Stimulated activated effector memory CD8-positive, alpha-beta T cell treated with anti-CD3 and anti-CD28 coated beads, Interleukin-12 subunit alpha, Interleukin-12 subunit beta, amount 100 ng/mL, for 72 hours (primary cell): ENCODE measurements around the gene DCAF7.

Source experiments
- ATAC-seq: fragments of 150-1000 bp; cut with Tn5 transposase; 2 replicates; pipeline ENCODE4 v1.10.0; 2021
- DNase-seq, 2 donors: peaks; one replicate each; pipeline ENCODE4 v3.0.0; 2021 to 2022; ENCODE audit warnings: low spot score in 2 of 2
- H3K27ac Mint-ChIP-seq: one replicate; pipeline ENCODE4 v1.8.0; 2022; ENCODE audit warnings: mild to moderate bottlenecking, mixed read lengths
- H3K36me3 Mint-ChIP-seq: one replicate; pipeline ENCODE4 v1.8.0; 2022; ENCODE audit warnings: mild to moderate bottlenecking, mixed read lengths
- H3K4me1 Mint-ChIP-seq: one replicate; pipeline ENCODE4 v1.8.0; 2022; ENCODE audit warnings: mixed read lengths
- H3K4me3 Mint-ChIP-seq: one replicate; pipeline ENCODE4 v1.8.0; 2022; ENCODE audit warnings: mild to moderate bottlenecking, mixed read lengths
- H3K9me3 Mint-ChIP-seq: one replicate; pipeline ENCODE4 v1.8.0; 2022; ENCODE audit warnings: mixed read lengths

DCAF7 gene

DNA sequence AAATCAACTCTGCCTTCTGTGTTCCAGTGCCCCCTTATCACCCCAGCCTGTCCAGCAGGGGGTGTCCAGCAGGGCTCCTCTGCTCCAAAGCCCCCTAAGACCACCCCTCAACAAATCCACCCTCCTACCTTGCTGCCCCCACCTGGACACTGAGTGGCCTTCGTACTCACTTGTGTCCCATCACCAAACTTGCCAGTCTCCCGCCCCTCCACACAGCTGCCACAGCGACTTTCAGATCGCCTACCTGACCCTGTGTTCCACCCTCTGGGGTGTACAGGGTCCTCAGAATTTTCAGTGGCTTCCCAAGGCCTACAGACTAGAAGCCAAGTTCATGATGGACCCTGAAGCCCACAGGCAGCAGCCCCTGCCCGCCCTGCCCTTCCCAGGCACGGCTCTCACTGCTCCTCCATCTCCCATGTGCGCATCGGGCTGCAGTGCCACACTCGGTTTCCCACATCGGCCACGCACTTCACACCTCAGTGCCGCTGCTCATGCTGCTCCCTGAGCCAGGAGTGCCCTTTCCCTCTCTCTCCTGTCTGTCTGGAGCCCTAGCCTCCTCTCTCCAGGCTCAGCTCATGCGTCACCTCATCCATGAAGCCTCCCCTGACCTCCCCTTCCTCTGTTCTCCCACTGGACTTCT lies 15.3 kb upstream of the DCAF7 start:
- H3K27ac Mint-ChIP-seq, result no peak overlapping the region
- DNase-seq, result no peak
- peaks cover 21% of the 10 kb centered on the region for H3K4me1 Mint-ChIP-seq
- H3K9me3 Mint-ChIP-seq, result no peaks in the 10 kb centered on the region
- no peaks in the 10 kb centered on the region for H3K36me3 Mint-ChIP-seq
- ATAC-seq, result no peak
- H3K4me3 Mint-ChIP-seq, result no peak overlapping the region

DNA sequence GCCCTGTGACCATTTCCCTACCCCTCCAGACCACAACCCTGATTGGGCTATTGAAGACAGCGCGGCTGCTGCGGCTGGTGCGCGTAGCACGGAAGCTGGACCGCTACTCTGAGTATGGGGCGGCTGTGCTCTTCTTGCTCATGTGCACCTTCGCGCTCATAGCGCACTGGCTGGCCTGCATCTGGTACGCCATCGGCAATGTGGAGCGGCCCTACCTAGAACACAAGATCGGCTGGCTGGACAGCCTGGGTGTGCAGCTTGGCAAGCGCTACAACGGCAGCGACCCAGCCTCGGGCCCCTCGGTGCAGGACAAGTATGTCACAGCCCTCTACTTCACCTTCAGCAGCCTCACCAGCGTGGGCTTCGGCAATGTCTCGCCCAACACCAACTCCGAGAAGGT lies 14.6 kb upstream of the DCAF7 start:
- ATAC-seq, result no peak
- peaks cover 21% of the 10 kb centered on the region for H3K4me1 Mint-ChIP-seq
- H3K4me3 Mint-ChIP-seq, result no peak overlapping the region
- no peaks in the 10 kb centered on the region for H3K9me3 Mint-ChIP-seq
- no peak overlapping the region for H3K27ac Mint-ChIP-seq
- DNase-seq, result no peak
- H3K36me3 Mint-ChIP-seq, result no peaks in the 10 kb centered on the region

GRCh38 chr17:63537001-63537400 lies 13.3 kb upstream of the DCAF7 start:
- no peak for ATAC-seq
- Mint-ChIP-seq H3K36me3 (no peaks in the 10 kb centered on the region), H3K4me1 (peaks cover 21% of the 10 kb centered on the region), H3K27ac (no peak overlapping the region), H3K9me3 (no peaks in the 10 kb centered on the region), H3K4me3 (no peak overlapping the region)
- DNase-seq, result no peak

- Mint-ChIP-seq H3K4me3 (peak overlapping the region; percentile 57), H3K36me3 (no peaks in the 10 kb centered on the region), H3K4me1 (peaks cover 21% of the 10 kb centered on the region), H3K27ac (no peak overlapping the region), H3K9me3 (no peaks in the 10 kb centered on the region)
- ATAC-seq (peak; percentile 49), DNase-seq (no peak)
Observed at GRCh38 chr17:63537991-63538692, 12.1 kb upstream of the DCAF7 start.

GRCh38 chr17:63538693-63539595 lies 11.3 kb upstream of the DCAF7 start:
- DNase-seq, result no peak
- no peaks in the 10 kb centered on the region for H3K36me3 Mint-ChIP-seq
- ATAC-seq, result no peak
- H3K4me1 Mint-ChIP-seq, result peaks cover 21% of the 10 kb centered on the region
- H3K27ac Mint-ChIP-seq, result no peak overlapping the region
- H3K4me3 Mint-ChIP-seq, result peak overlapping the region; percentile 57
- no peaks in the 10 kb centered on the region for H3K9me3 Mint-ChIP-seq

- no peak for DNase-seq
- Mint-ChIP-seq H3K27ac (no peak overlapping the region), H3K9me3 (no peaks in the 10 kb centered on the region), H3K4me3 (no peak overlapping the region), H3K36me3 (no peaks in the 10 kb centered on the region), H3K4me1 (peaks cover 14% of the 10 kb centered on the region)
- ATAC-seq, result no peak
Observed at GRCh38 chr17:63540590-63540989, 9.7 kb upstream of the DCAF7 start.

GRCh38 chr17:63542218-63542545 lies 8.1 kb upstream of the DCAF7 start:
- H3K4me1 Mint-ChIP-seq, result peaks cover 14% of the 10 kb centered on the region
- no peaks in the 10 kb centered on the region for H3K36me3 Mint-ChIP-seq
- no peak overlapping the region for H3K4me3 Mint-ChIP-seq
- H3K9me3 Mint-ChIP-seq, result no peaks in the 10 kb centered on the region
- DNase-seq, result no peak
- H3K27ac Mint-ChIP-seq, result no peak overlapping the region
- ATAC-seq, result no peak

DNA sequence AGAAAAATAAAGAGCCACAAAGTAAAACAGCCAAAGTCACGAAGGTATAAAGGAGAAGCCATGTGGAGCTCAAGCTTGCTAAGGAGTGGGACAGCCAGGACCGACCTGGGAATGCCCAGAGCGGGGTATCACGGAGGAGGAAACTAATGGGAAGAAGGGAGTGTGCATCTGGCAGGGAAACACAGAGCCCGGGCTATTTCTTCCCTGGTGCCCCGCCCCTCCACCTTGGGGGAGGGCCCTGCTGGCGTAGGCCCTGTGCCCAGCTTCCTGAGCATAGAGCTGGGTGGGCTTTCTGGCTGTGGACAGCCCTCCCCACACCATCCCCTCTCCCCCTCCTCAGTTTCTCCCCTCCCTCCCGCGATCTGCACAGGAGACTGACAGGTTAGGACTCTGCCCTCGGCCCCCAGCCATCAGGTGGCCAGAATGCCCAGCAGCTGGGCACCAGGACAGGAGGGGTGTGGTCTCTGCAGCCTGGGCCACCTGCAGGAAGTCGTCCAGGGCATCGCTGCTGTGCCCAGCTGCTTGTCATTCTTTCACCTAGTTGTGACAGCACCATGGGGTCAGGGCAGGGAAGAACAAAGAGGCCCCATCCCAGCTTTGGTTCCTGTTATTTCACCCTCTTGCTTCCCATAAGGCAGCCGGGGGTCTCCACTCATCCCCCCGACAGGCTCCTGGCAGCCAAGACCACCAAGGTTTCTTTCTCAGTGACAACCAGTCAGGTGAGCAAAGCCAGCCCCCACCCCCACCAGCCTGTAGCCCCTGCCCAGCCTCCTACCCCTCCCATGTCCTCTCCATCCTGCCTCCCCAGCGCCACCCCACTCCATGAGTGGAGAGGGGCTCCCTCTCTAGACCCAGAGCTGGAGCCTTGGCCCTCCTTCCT lies 7.1 kb upstream of the DCAF7 start:
- peaks cover 14% of the 10 kb centered on the region for H3K4me1 Mint-ChIP-seq
- no peaks in the 10 kb centered on the region for H3K9me3 Mint-ChIP-seq
- no peak overlapping the region for H3K4me3 Mint-ChIP-seq
- H3K36me3 Mint-ChIP-seq, result no peaks in the 10 kb centered on the region
- no peak for ATAC-seq
- no peak overlapping the region for H3K27ac Mint-ChIP-seq
- DNase-seq, result no peak

GRCh38 chr17:63543822-63544420 lies 6.4 kb upstream of the DCAF7 start:
- Mint-ChIP-seq H3K36me3 (no peaks in the 10 kb centered on the region), H3K27ac (no peak overlapping the region), H3K4me3 (no peak overlapping the region), H3K4me1 (peaks cover 7% of the 10 kb centered on the region), H3K9me3 (no peaks in the 10 kb centered on the region)
- ATAC-seq (no peak), DNase-seq (no peak)

DNA sequence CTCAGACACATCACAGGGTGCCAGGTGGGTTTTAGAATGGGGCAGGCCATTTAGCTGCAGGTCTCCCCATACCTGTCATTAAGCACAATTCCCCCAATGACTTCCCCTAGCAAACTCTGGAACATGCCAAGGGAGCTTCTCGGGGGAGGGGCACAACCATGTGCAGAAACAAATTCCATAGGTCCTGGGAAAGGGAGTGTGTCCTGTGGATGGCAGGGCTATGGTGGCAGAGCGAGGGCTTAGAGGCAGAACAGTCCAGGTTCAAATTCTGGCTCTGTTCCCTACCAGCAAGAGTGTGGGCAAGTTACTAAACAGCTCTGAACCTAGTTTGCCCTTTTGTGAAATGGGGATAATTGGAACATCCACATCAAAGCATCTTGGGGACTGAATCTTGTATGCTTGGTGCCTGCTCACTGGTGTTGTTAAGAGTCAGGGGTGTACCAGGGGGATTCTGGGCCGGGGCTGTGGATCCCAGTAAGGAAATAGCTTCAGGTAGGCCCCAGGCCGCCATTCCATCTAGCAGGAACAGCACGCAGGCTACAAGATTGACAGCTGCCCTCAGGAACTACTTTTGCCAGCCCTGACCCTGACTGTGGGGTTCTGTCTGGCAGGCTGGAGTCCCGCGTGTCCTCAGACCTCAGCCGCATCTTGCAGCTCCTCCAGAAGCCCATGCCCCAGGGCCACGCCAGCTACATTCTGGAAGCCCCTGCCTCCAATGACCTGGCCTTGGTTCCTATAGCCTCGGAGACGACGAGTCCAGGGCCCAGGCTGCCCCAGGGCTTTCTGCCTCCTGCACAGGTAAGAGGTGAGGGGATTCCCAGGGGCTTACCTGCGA lies 5.6 kb upstream of the DCAF7 start:
- Mint-ChIP-seq H3K27ac (no peak overlapping the region), H3K36me3 (peaks cover 1% of the 10 kb centered on the region), H3K4me3 (no peak overlapping the region), H3K4me1 (no peaks in the 10 kb centered on the region), H3K9me3 (no peaks in the 10 kb centered on the region)
- DNase-seq, result no peak
- no peak for ATAC-seq

GRCh38 chr17:63546308-63547082 lies 3.8 kb upstream of the DCAF7 start:
- Mint-ChIP-seq H3K36me3 (peaks cover 14% of the 10 kb centered on the region), H3K4me1 (peaks cover 3% of the 10 kb centered on the region), H3K9me3 (no peaks in the 10 kb centered on the region), H3K4me3 (no peak overlapping the region), H3K27ac (no peak overlapping the region)
- ATAC-seq, result no peak
- no peak for DNase-seq

DNA sequence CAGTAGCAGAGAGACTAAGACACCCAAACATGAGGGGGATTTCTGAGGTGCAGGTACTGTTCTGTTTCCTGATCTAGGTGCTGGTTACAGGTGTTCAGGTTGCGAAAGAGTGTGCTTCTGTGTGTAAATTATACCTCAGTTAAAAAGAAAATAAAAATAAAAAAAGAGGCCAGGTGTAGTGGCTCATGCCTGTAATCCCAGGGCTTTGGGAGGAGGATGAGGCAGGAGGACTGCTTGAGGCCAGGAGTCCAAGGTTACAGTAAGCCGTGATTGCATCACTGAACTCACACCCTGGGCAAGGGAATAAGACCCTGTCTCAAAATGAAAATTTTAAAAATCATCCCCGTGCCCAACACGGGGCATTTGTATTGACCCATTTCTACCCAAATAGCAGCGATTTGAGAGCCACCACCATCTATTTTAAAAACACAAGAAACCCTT lies 3.2 kb upstream of the DCAF7 start:
- Mint-ChIP-seq H3K4me1 (peaks cover 10% of the 10 kb centered on the region), H3K9me3 (no peaks in the 10 kb centered on the region), H3K4me3 (no peak overlapping the region), H3K36me3 (peaks cover 17% of the 10 kb centered on the region), H3K27ac (no peak overlapping the region)
- DNase-seq (no peak), ATAC-seq (no peak)

DNA sequence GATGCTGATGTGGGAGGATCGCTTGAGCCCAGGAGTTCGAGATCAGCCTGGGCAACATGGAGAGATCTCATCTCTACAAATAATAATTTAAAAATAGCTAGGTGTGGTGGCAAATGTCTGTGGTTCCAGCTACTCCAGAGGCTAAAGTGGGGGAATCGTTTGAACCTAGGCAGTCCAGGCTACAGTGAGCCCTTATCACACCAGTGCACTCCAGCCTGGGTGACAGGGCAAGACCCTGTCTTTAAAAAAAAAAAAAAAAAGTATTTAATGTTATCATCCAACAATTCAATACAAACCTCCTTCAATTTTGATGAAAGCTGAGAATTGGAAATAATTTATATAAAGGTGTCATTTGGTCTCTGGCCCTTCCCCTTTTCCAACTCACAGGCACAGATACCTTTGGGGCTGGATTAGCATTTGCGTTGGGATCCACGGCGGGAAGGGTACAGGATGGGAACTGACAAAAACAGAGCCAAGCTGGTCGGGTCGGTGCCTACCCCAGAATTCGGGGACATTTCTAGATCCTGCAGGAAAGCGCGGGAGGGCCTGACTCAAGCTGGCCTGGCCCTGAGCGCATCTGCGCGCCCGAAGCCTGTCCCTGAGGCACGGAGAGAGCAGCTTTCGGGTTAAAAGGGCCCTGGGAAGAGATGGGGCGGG lies 860 bp upstream of the DCAF7 start:
- ATAC-seq, result peak; percentile 40
- Mint-ChIP-seq H3K36me3 (peaks cover 32% of the 10 kb centered on the region), H3K9me3 (no peaks in the 10 kb centered on the region), H3K4me3 (peak overlapping the region; percentile 94), H3K4me1 (peaks cover 26% of the 10 kb centered on the region), H3K27ac (peak overlapping the region; percentile 98)
- DNase-seq, result no peak
